GM12801 (cell line): Measurements from ENCODE around the gene ALS2CL.

Experiments used
- CTCF ChIP-seq: IDR thresholded peaks from one replicate; pipeline ENCODE4 v1.5.1; 2011; ENCODE audit warnings: control low read depth; ENCODE audit not compliant: insufficient read length; ENCODE audit errors: extremely low read depth

Gene ALS2CL

GRCh38 chr3:46695177-46695961 is 1.9 kb upstream of the ALS2CL start:
- no peak for TF ChIP-seq CTCF

- no peak for TF ChIP-seq CTCF
Measured at GRCh38 chr3:46694520-46694919, 1.0 kb upstream of the ALS2CL start.

DNA sequence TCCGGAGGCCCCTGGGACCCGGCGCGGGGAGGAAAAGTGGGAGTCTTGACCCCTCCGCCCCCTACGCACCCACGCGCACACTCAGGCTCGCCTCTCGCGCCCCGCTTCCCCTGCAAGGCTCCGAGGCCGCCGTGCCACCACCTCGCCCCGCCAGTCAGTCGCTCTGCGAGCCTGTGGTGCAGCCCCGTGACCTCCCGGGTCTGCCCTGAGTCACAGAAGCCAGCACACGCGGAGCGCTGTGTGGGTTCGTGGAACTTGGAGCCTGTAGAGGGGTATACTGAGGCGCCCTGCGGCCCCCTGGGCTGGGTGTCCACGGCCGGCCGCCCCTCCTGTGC is 380 bp upstream of the ALS2CL start:
- TF ChIP-seq CTCF: no peak

- TF ChIP-seq CTCF: no peak
Measured at GRCh38 chr3:46692566-46692990, 901 bp downstream of the ALS2CL start.

DNA sequence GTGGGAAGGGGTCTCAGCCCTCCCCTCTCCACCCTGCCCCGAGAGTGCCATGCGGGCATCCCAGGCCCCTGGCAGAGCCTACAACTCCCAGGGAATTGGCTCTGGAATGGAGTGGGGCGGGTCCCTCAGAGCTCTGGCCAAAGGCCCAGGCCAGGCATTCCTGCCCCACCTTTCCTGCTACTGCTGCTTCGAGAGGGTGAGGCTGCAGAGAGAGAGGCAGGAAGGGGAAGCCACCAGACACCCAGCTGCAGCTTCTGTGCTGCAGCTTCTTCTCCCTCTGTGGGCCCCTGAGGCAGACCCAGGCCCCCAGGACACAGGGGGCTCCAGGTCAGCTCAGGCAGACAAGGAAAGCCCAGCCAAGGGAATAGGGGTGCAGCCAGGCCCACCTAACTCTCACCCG is 2.7 kb downstream of the ALS2CL start:
- no peak for TF ChIP-seq CTCF

DNA sequence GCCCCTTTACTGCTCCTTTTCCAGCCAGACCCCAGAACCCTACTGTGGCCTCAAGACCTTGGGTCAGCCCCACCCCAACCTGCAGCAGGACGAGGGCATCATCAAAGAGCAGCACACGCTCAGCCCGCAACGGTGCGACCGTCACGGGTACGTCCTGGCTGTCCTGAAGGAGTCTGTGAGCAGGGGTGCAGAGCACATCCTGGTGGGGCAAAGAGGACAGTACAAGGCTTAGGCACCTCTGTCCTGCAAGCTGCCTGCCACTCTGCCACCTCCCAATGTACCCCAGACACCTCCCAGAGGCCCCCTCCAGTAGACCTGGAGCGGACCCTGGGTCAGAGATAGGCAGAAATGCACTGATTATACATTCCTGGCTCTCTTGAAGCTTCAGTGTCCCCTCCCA is 8.0 kb downstream of the ALS2CL start:
- no peak for TF ChIP-seq CTCF

GRCh38 chr3:46684891-46685290 is 8.6 kb downstream of the ALS2CL start:
- no peak for TF ChIP-seq CTCF
